H1 (cell line): ENCODE measurements around the gene KATNAL2. TPM values are rescaled to one million over a fixed set of nuclear protein-coding genes. Genes with fewer than 3 reads are reported as not detected.
A peak's percentile ranks its signal among the peaks of the same experiment; 100 is the strongest.

ENCODE experiments used
- CTCF ChIA-PET: fragments of 300-600 bp; sonication (Branson Sonifier 250); formaldehyde crosslinking; loops from one replicate; lab custom pipeline; 2021; ENCODE audit not compliant: partially characterized antibody; lab: Charles Lee
- POLR2A ChIA-PET: fragments of 300-600 bp; sonication (Branson Sonifier 250); formaldehyde crosslinking; loops from one replicate; lab custom pipeline; 2021; ENCODE audit warnings: inconsistent platforms; ENCODE audit not compliant: partially characterized antibody; lab: Charles Lee
- DNase-seq, 2 experiments: peaks; one replicate each; pipeline versions ENCODE4 v3.0.0 to v3.0.0-alpha.2; 2010 to 2022; ENCODE audit warnings: low spot score in 2 of 2, low read depth in 1 of 2, mixed read lengths in 1 of 2
- FAIRE-seq: peaks from 2 replicates; lab custom pipeline; 2011; peaks lifted over from hg19 to GRCh38; lab: Jason Lieb, UNC
- H2AFZ ChIP-seq: 2 replicates; pipeline ENCODE4 v1.8.1; 2012; ENCODE audit warnings: low read length, inconsistent platforms
- H2AK5ac ChIP-seq: 2 replicates; pipeline ENCODE4 v1.6.1; 2013; ENCODE audit warnings: low read depth, low read length
- H2BK120ac ChIP-seq: replicated peaks from 2 replicates; pipeline ENCODE3; 2013; ENCODE audit warnings: low read depth, low read length, inconsistent platforms
- H2BK12ac ChIP-seq: 2 replicates; pipeline ENCODE4 v1.6.1; 2013; ENCODE audit warnings: low read depth, low read length
- H2BK15ac ChIP-seq: 2 replicates; pipeline ENCODE4 v1.6.1; 2013; ENCODE audit warnings: low read length
- H2BK20ac ChIP-seq: 2 replicates; pipeline ENCODE4 v1.6.1; 2013; ENCODE audit warnings: low read length
- H2BK5ac ChIP-seq: 2 replicates; pipeline ENCODE4 v1.6.1; 2013; ENCODE audit warnings: low read depth, low read length
- H3K14ac ChIP-seq: 2 replicates; pipeline ENCODE4 v1.6.1; 2013; ENCODE audit warnings: inconsistent platforms; ENCODE audit not compliant: insufficient read length
- H3K18ac ChIP-seq: 2 replicates; pipeline ENCODE4 v1.6.1; 2013; ENCODE audit warnings: low read length; ENCODE audit errors: extremely low read depth
- H3K23ac ChIP-seq: 2 replicates; pipeline ENCODE4 v1.6.1; 2013; ENCODE audit warnings: inconsistent platforms; ENCODE audit not compliant: insufficient read length
- H3K23me2 ChIP-seq: 2 replicates; pipeline ENCODE4 v1.6.1; 2013; ENCODE audit warnings: low read depth, low read length
- H3K27ac ChIP-seq: 2 replicates; pipeline ENCODE4 v1.6.1; 2011; ENCODE audit warnings: low read depth, low read length, inconsistent platforms
- H3K27me3 ChIP-seq, 4 experiments: replicated peaks in 1 of 4; 1 replicate in 1 of 4; 2 replicates in 3 of 4; pipeline versions ENCODE4 v1.6.1 to v1.8.1; 2011 to 2013; ENCODE audit warnings: low read length in 3 of 4, mild to moderate bottlenecking in 3 of 4, inconsistent platforms in 2 of 4, mixed read lengths in 2 of 4, moderate library complexity in 1 of 4; ENCODE audit not compliant: control insufficient read depth in 3 of 4, insufficient read depth in 3 of 4; ENCODE audit errors: extremely low read depth in 1 of 4
- H3K36me3 ChIP-seq, 4 experiments: 2 replicates each; pipeline versions ENCODE4 v1.6.1 to v1.8.1; 2011 to 2013; ENCODE audit warnings: mild to moderate bottlenecking in 4 of 4, low read length in 3 of 4, moderate library complexity in 2 of 4, control low read depth in 1 of 4, inconsistent platforms in 1 of 4; ENCODE audit not compliant: insufficient read depth in 4 of 4, control insufficient read depth in 2 of 4
- H3K4ac ChIP-seq: replicated peaks from 2 replicates; pipeline ENCODE3; 2013; ENCODE audit warnings: low read length, low read depth, mixed read lengths, inconsistent platforms; ENCODE audit not compliant: insufficient read length
- H3K4me1 ChIP-seq, 4 experiments: replicated peaks in 1 of 4; 1 replicate in 1 of 4; 2 replicates in 3 of 4; pipeline versions ENCODE4 v1.6.1 to v1.8.1; 2011 to 2013; ENCODE audit warnings: low read length in 3 of 4, inconsistent platforms in 2 of 4, mixed read lengths in 1 of 4; ENCODE audit not compliant: insufficient read depth in 4 of 4, control insufficient read depth in 3 of 4
- H3K4me2 ChIP-seq, 2 experiments: 2 replicates each; pipeline versions ENCODE4 v1.6.1 to v1.8.1; 2011 to 2013; ENCODE audit warnings: low read depth in 2 of 2, low read length in 2 of 2, control low read depth in 1 of 2, inconsistent platforms in 1 of 2, mild to moderate bottlenecking in 1 of 2; ENCODE audit not compliant: insufficient read depth in 1 of 2
- H3K4me3 ChIP-seq, 4 experiments: fragments of 200-600, 300-600 bp in 1 of 4; sonication (generic), shearing (Covaris generic), sonication (Bioruptor Twin) in 1 of 4; 2 replicates each; pipeline versions ENCODE4 v1.5.1 to v1.8.1; 2011 to 2016; ENCODE audit warnings: low read length in 4 of 4, low read depth in 3 of 4, control low read depth in 2 of 4, inconsistent platforms in 2 of 4, mild to moderate bottlenecking in 2 of 4, mixed read lengths in 1 of 4, moderate library complexity in 1 of 4; ENCODE audit not compliant: insufficient read depth in 2 of 4; ENCODE audit errors: extremely low read depth in 1 of 4
- H3K56ac ChIP-seq: replicated peaks from 2 replicates; pipeline ENCODE3; 2013; ENCODE audit warnings: low read depth, mild to moderate bottlenecking, mixed read lengths, low read length, inconsistent platforms; ENCODE audit not compliant: insufficient read length
- H3K79me1 ChIP-seq: 2 replicates; pipeline ENCODE4 v1.6.1; 2013; ENCODE audit warnings: low read depth, low read length, control low read depth
- H3K79me2 ChIP-seq, 2 experiments: 2 replicates each; pipeline versions ENCODE4 v1.6.1 to v1.8.1; 2012 to 2013; ENCODE audit warnings: low read length in 2 of 2, mild to moderate bottlenecking in 2 of 2, inconsistent platforms in 1 of 2; ENCODE audit not compliant: insufficient read depth in 2 of 2, control insufficient read depth in 1 of 2
- H3K9ac ChIP-seq, 4 experiments: replicated peaks in 1 of 4; 1 replicate in 1 of 4; 2 replicates in 3 of 4; pipeline versions ENCODE4 v1.6.1 to v1.8.1; 2011 to 2013; ENCODE audit warnings: low read depth in 3 of 4, low read length in 3 of 4, control low read depth in 2 of 4, mild to moderate bottlenecking in 2 of 4, moderate library complexity in 2 of 4, inconsistent platforms in 1 of 4; ENCODE audit errors: extremely low read depth in 1 of 4
- H3K9me3 ChIP-seq, 2 experiments: 2 replicates each; pipeline versions ENCODE4 v1.6.1 to v1.8.1; 2012 to 2013; ENCODE audit warnings: mild to moderate bottlenecking in 2 of 2, moderate library complexity in 2 of 2, control low read depth in 1 of 2, inconsistent platforms in 1 of 2, low read depth in 1 of 2, low read length in 1 of 2, mixed read lengths in 1 of 2; ENCODE audit not compliant: insufficient read depth in 2 of 2
- H4K20me1 ChIP-seq, 2 experiments: replicated peaks in 1 of 2; 2 replicates each; pipeline versions ENCODE3 to v1.8.1; 2011 to 2013; ENCODE audit warnings: inconsistent platforms in 2 of 2, low read length in 2 of 2, mild to moderate bottlenecking in 1 of 2; ENCODE audit not compliant: insufficient read depth in 2 of 2, control insufficient read depth in 1 of 2
- H4K5ac ChIP-seq: 2 replicates; pipeline ENCODE4 v1.6.1; 2013; ENCODE audit warnings: low read length, low read depth, mixed read lengths, inconsistent platforms; ENCODE audit not compliant: insufficient read length
- H4K8ac ChIP-seq: 2 replicates; pipeline ENCODE4 v1.8.0; 2013; ENCODE audit warnings: mild to moderate bottlenecking, moderate library complexity, low read length, inconsistent platforms; ENCODE audit not compliant: insufficient read depth; ENCODE audit errors: extremely low read depth
- H4K91ac ChIP-seq: replicated peaks from 2 replicates; pipeline ENCODE3; 2013; ENCODE audit warnings: low read length, mixed read lengths, inconsistent platforms; ENCODE audit not compliant: insufficient read length
- ASH2L ChIP-seq: fragments of 200-600, 300-600 bp; sonication (generic); IDR thresholded peaks from one replicate; pipeline ENCODE4 v1.7.1; 2017; ENCODE audit warnings: low read length
- BRCA1 ChIP-seq: IDR thresholded peaks from 2 replicates; pipeline ENCODE4 v1.6.1; 2012; ENCODE audit warnings: low read depth, low read length, improper control_type of control experiment
- GABPA ChIP-seq: IDR thresholded peaks from 2 replicates; pipeline ENCODE4 v1.6.1; 2011; ENCODE audit warnings: mild to moderate bottlenecking, low read length, moderate library complexity, borderline replicate concordance; ENCODE audit not compliant: insufficient read depth
- POLR2A ChIP-seq, 2 experiments: IDR thresholded peaks; 1 replicate in 1 of 2; 2 replicates in 1 of 2; pipeline ENCODE4 v1.6.1; 2011; ENCODE audit warnings: low read depth in 2 of 2, low read length in 2 of 2, mild to moderate bottlenecking in 2 of 2; ENCODE audit errors: control extremely low read depth in 1 of 2
- RAD21 ChIP-seq, 2 experiments: IDR thresholded peaks in 1 of 2; conservative IDR thresholded peaks in 1 of 2; 2 replicates each; pipeline ENCODE4 v1.6.1; 2011; ENCODE audit warnings: low read depth in 2 of 2, low read length in 2 of 2, improper control_type of control experiment in 1 of 2, inconsistent platforms in 1 of 2, mild to moderate bottlenecking in 1 of 2, moderate library complexity in 1 of 2
- TEAD4 ChIP-seq: IDR thresholded peaks from 2 replicates; pipeline ENCODE4 v1.6.1; 2012; ENCODE audit warnings: low read depth, low read length, inconsistent platforms, mixed read lengths
- WGBS, 2 experiments: shearing (Covaris generic) in 1 of 2; methylation state at CpG; one replicate each; pipeline versions ENCODE4 v1.1.6 to v1.1.7; 2013 to 2015; ENCODE audit warnings: low lambda C conversion rate in 2 of 2, mixed read lengths in 2 of 2, inconsistent platforms in 1 of 2, low coverage in 1 of 2, missing lambda C conversion rate in 1 of 2; ENCODE audit not compliant: insufficient replicate concordance in 2 of 2, insufficient coverage in 1 of 2, insufficient read length in 1 of 2; ENCODE audit errors: extremely low coverage in 1 of 2, missing lambda C conversion rate in 1 of 2; 5-methylcytosine and 5-hydroxymethylcytosine counted together
- long read RNA-seq, 2 experiments: library from RNA in 1 of 2; library from capped mRNA in 1 of 2; stranded (forward); transcript quantifications; one replicate each; pipeline ENCODE4 v2.0.0, GENCODE V29; 2021; ENCODE audit warnings: inconsistent platforms in 1 of 2
- polyA minus RNA-seq, 3 experiments: library from RNA; depleted of rRNA, polyadenylated mRNA; stranded (reverse); fragments of >200 nt; gene quantifications; 1 replicate in 2 of 3; 2 replicates in 1 of 3; pipeline ENCODE4 v1.2.3, GENCODE V29; 2011
- polyA plus RNA-seq, 7 experiments: library from polyadenylated mRNA; depleted of rRNA in 3 of 7; stranded (reverse) in 5 of 7; unstranded in 2 of 7; fragments of >200 nt in 5 of 7; fragments of 200-250 nt in 2 of 7; gene quantifications; 1 replicate in 5 of 7; 2 replicates in 1 of 7; 4 replicates in 1 of 7; pipeline versions ENCODE4 v1.2.1 to v1.2.3, GENCODE V29; 2011 to 2013; ENCODE audit warnings: missing spikeins in 2 of 7, mixed read lengths in 2 of 7
- total RNA-seq: library from RNA; stranded (reverse); fragmentation: NEBNext Ultra II Directional; extraction: Animal tissue kit (Norgen Biotek cat#: 25700); gene quantifications from 2 replicates; pipeline ENCODE4 v1.2.1, GENCODE V29; 2021

The KATNAL2 gene, protein sequence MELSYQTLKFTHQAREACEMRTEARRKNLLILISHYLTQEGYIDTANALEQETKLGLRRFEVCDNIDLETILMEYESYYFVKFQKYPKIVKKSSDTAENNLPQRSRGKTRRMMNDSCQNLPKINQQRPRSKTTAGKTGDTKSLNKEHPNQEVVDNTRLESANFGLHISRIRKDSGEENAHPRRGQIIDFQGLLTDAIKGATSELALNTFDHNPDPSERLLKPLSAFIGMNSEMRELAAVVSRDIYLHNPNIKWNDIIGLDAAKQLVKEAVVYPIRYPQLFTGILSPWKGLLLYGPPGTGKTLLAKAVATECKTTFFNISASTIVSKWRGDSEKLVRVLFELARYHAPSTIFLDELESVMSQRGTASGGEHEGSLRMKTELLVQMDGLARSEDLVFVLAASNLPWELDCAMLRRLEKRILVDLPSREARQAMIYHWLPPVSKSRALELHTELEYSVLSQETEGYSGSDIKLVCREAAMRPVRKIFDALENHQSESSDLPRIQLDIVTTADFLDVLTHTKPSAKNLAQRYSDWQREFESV
- total RNA-seq (8.8 and 15.2 TPM in 2 replicates), polyA plus RNA-seq (2011; rRNA removed) (9.7 and 10.0 TPM in 2 replicates), polyA minus RNA-seq (2011; rRNA and poly(A)+ RNA removed) (6.7 and 10.3 TPM in 2 replicates)
- 20.6 TPM for polyA plus RNA-seq (2011; cell fraction: cytosol; rRNA removed)
- 21.1 TPM for polyA plus RNA-seq (2011; cell fraction: nucleus; rRNA removed)
- 12.2 to 16.4 TPM (median 15.8 TPM) in 4 replicates for polyA plus RNA-seq (2012, experiment 1 of 2)
- 4.1 TPM for polyA plus RNA-seq (2012, experiment 2 of 2)
- polyA plus RNA-seq (2013, experiment 1 of 2): 13.0 TPM
- polyA plus RNA-seq (2013, experiment 2 of 2): 10.2 TPM
- 7.9 TPM for polyA minus RNA-seq (2011; cell fraction: cytosol; rRNA and poly(A)+ RNA removed)
- 12.4 TPM for polyA minus RNA-seq (2011; cell fraction: nucleus; rRNA and poly(A)+ RNA removed)
- long read RNA-seq, experiment 1, partial matches to known transcripts: 6 of 7 reads
- long read RNA-seq, experiment 1, other reads (novel, unspliced or antisense): 1 of 7 reads
- long read RNA-seq, experiment 2, partial matches to known transcripts: 7 of 12 reads
- long read RNA-seq, experiment 2, other reads (novel, unspliced or antisense): 5 of 12 reads

DNA sequence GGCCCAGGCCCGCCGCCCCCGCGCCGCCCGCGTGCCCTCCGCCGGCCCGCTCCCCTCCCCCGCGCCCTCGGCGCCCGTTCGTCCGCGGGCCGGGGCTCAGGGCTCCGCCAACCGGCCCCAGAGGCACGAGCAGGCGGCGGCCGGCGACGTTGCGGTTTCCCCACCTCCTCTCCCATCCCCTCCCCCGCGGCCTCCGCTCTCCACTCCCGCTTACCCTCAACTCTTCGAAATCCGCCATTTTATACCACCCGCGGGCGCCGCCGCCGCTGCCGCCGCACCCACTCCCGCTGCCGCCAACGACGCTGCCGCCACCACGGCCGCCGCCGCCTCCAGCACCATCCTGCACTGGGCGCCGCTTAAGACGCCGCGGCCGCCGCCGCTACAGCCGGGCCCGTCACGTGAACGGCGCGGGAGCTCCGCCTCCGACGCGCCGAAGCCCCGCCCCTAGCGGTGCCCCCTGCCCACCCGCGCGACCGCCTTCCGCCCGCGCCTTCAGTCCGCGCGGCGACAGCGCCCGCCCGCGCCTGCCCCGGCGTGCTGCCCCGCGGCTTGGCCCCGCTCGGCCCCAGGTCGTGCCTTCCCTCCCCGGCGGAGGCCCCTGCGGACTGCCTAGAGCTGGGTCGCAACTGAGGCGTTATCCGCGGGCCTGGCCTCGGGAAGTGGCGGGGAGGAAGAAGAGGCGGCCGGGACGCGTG, at the start of gene KATNAL2, which contains the start of gene PIAS2:
KATNAL2 (plus strand) TSS at position 495 of the 695 bp plus-strand sequence. CDS start 29,271 bp downstream, outside the sequence.
PIAS2 (minus strand) TSS at position 400 of the 695 bp plus-strand sequence; CDS start at position 238, 162 bp downstream.
- peak within 1 kb of the TSS; percentile 75 to 85 (median 82) for H3K4me3 ChIP-seq
- 0 out of 2 replicates have a peak within 1 kb of the TSS, but pooled peaks have one; percentile 46 for H2AK5ac ChIP-seq
- H3K27me3 ChIP-seq: no peaks in the 10 kb centered on the region
- no peak within 1 kb of the TSS for H3K14ac ChIP-seq
- H3K9me3 ChIP-seq: no peaks in the 10 kb centered on the region
- H3K18ac ChIP-seq: peak within 1 kb of the TSS; percentile 97
- peak within 1 kb of the TSS; percentile 70 to 94 (median 86) for H3K9ac ChIP-seq
- peak within 1 kb of the TSS; percentile 95; the same call in 1 of the 2 replicates for H2BK15ac ChIP-seq
- no peak within 1 kb of the TSS for H2BK20ac ChIP-seq
- H3K79me2 ChIP-seq: peaks cover 14 to 46% of the 10 kb centered on the region in 2 experiments
- H3K27ac ChIP-seq: peak within 1 kb of the TSS; percentile 96
- H2BK12ac ChIP-seq: peak within 1 kb of the TSS; percentile 90; the same call in 1 of the 2 replicates
- WGBS, 2 experiments: 2% methylated on average over 41 of the region's 107 CpGs; no CpG with 5 or more reads in 1 of the 2 experiments
- H3K56ac ChIP-seq: peak within 1 kb of the TSS; percentile 92
- peak within 1 kb of the TSS; percentile 95 for H4K5ac ChIP-seq
- FAIRE-seq: no peak
- H3K23ac ChIP-seq: no peak within 1 kb of the TSS
- H3K4me1 ChIP-seq: peaks cover 3 to 14% (median 10%) of the 10 kb centered on the region in 4 experiments; a peak in 5 of 7 replicates
- POLR2A ChIA-PET: interaction anchor here (0.6 to 2.1 kb wide), 27 partner anchors 8 to 260 kb away, joined by 3 to 14 read pairs (median 5); no protein-coding TSS in a partner anchor
- peak; percentile 21 to 87 for DNase-seq
- H3K36me3 ChIP-seq: no peaks in the 10 kb centered on the region
- H4K91ac ChIP-seq: peak within 1 kb of the TSS; percentile 83
- peak within 1 kb of the TSS; percentile 89 for H2BK5ac ChIP-seq
- H3K4ac ChIP-seq: no peak within 1 kb of the TSS
- H4K20me1 ChIP-seq: peaks cover 0 to 8% of the 10 kb centered on the region in 2 experiments
- CTCF ChIA-PET: interaction anchor here (1.2 to 1.6 kb wide), 3 partner anchors 22 to 259 kb away, joined by 3 to 4 read pairs (median 4); no protein-coding TSS in a partner anchor
- peak within 1 kb of the TSS; percentile 93 for H3K4me2 ChIP-seq
- H3K79me1 ChIP-seq: peaks cover 6% of the 10 kb centered on the region; the same call in 1 of the 2 replicates
- peaks cover 8% of the 10 kb centered on the region; the same call in 1 of the 2 replicates for H3K23me2 ChIP-seq
- no peak within 1 kb of the TSS for H2BK120ac ChIP-seq
- peak within 1 kb of the TSS; percentile 97 for H4K8ac ChIP-seq
- peak within 1 kb of the TSS; percentile 48; the same call in 1 of the 2 replicates for H2AFZ ChIP-seq
- TF ChIP-seq ASH2L: peak; percentile 70
- no peak; a peak in 1 of 4 replicates for TF ChIP-seq RAD21 (IDR thresholded peaks at IDR 0.05 in 1 of 2, conservative IDR thresholded peaks at IDR 0.05 in 1 of 2; ENCODE audit: low read depth in 2 of 2, low read length in 2 of 2)
- peak; percentile 85 to 87 for TF ChIP-seq POLR2A (IDR thresholded peaks at IDR 0.05; ENCODE audit: control extremely low read depth in 1 of 2, low read depth in 2 of 2, low read length in 2 of 2)
- TF ChIP-seq TEAD4: no peak
- no peak for TF ChIP-seq GABPA
- TF ChIP-seq BRCA1: no peak
